ENCODE measurements around the gene DIS3L2. TPM values are rescaled to one million over a fixed set of nuclear protein-coding genes. Genes with fewer than 3 reads are reported as not detected.

Gene DIS3L2
- total and polyA plus RNA-seq, 3 experiments from 2014 or later, result 16.4 to 29.5 (median 28.6) TPM

DNA sequence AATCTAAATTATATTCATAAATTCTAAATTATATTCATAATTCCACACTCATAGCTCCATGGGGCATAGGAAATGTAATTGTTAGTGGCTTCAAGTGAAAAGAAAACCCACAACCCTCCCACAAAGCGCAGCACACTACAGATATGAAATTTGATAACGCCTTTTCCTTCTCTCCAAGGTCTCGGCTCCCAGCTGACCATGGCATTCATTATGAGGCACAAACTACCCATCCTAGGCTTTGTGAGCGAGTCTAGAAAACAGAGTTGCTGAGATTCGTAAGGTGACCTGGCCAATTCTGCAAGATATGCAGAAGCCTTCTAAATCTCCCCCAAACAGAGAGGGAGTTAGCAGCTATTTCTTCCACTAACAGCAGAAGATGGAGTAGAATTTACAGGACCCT is 40.7 kb upstream of the DIS3L2 start:
- CTCF ChIA-PET, result no interaction called here
- Mint-ChIP-seq H3K27me3 (peaks cover 18 to 34% of the 10 kb centered on the region in 2 donors), H3K36me3 (no peaks in the 10 kb centered on the region), H3K4me3 (no peak overlapping the region), H3K27ac (no peak overlapping the region), H3K9me3 (no peaks in the 10 kb centered on the region), H3K4me1 (peaks cover 0 to 8% (median 3%) of the 10 kb centered on the region in 3 donors)
- DNase-seq, result no peak
- POLR2A ChIA-PET, result no interaction called here
- no peak overlapping the region for H3K27ac ChIP-seq (ENCODE audit: low read depth, low read length)
- no peaks in the 10 kb centered on the region for H3K36me3 ChIP-seq (ENCODE audit: insufficient read depth, low read length)
- peaks cover 15% of the 10 kb centered on the region for H3K27me3 ChIP-seq (ENCODE audit: insufficient read depth, low read length, poor library complexity, severe bottlenecking)
- no peak overlapping the region for H3K4me3 ChIP-seq (ENCODE audit: low read length)
- no peaks in the 10 kb centered on the region for H3K9me3 ChIP-seq (ENCODE audit: low read length)
- peaks cover 9% of the 10 kb centered on the region for H3K4me1 ChIP-seq (ENCODE audit: insufficient read depth, low read length)

- Mint-ChIP-seq H3K4me3 (no peak overlapping the region), H3K36me3 (no peaks in the 10 kb centered on the region), H3K27me3 (peaks cover 23 to 42% of the 10 kb centered on the region in 2 donors), H3K4me1 (peaks cover 0 to 15% (median 10%) of the 10 kb centered on the region in 3 donors), H3K9me3 (no peaks in the 10 kb centered on the region), H3K27ac (no peak overlapping the region)
- H3K9me3 ChIP-seq (ENCODE audit: low read length), result no peaks in the 10 kb centered on the region
- H3K27me3 ChIP-seq (ENCODE audit: insufficient read depth, low read length, poor library complexity, severe bottlenecking), result peaks cover 28% of the 10 kb centered on the region
- ChIA-PET CTCF (interaction anchor here (1.0 to 3.8 kb wide), 4 partner anchors 11 to 517 kb away, joined by 3 to 26 read pairs (median 4); no protein-coding TSS in a partner anchor), POLR2A (no interaction called here)
- no peaks in the 10 kb centered on the region for H3K36me3 ChIP-seq (ENCODE audit: insufficient read depth, low read length)
- DNase-seq, result no peak
- no peak overlapping the region for H3K4me3 ChIP-seq (ENCODE audit: low read length)
- peaks cover 11% of the 10 kb centered on the region for H3K4me1 ChIP-seq (ENCODE audit: insufficient read depth, low read length)
- no peak overlapping the region for H3K27ac ChIP-seq (ENCODE audit: low read depth, low read length)
Measured at GRCh38 chr2:231922311-231923009, 39.1 kb upstream of the DIS3L2 start.

GRCh38 chr2:231923010-231923344 is 38.5 kb upstream of the DIS3L2 start:
- Histone ChIP-seq H3K4me1 (ENCODE audit: insufficient read depth, low read length) (peaks cover 11% of the 10 kb centered on the region), H3K36me3 (ENCODE audit: insufficient read depth, low read length) (no peaks in the 10 kb centered on the region), H3K9me3 (ENCODE audit: low read length) (no peaks in the 10 kb centered on the region), H3K4me3 (ENCODE audit: low read length) (no peak overlapping the region), H3K27me3 (ENCODE audit: insufficient read depth, low read length, poor library complexity, severe bottlenecking) (peaks cover 32% of the 10 kb centered on the region), H3K27ac (ENCODE audit: low read depth, low read length) (no peak overlapping the region)
- Mint-ChIP-seq H3K4me3 (no peak overlapping the region), H3K4me1 (peaks cover 0 to 17% (median 11%) of the 10 kb centered on the region in 3 donors), H3K9me3 (no peaks in the 10 kb centered on the region), H3K36me3 (no peaks in the 10 kb centered on the region), H3K27me3 (peaks cover 20 to 47% of the 10 kb centered on the region in 2 donors), H3K27ac (no peak overlapping the region)
- ChIA-PET CTCF (interaction anchor here (1.0 to 3.8 kb wide), 4 partner anchors 11 to 516 kb away, joined by 3 to 26 read pairs (median 4); no protein-coding TSS in a partner anchor), POLR2A (no interaction called here)
- DNase-seq, result no peak

GRCh38 chr2:231923951-231924888 is 37.3 kb upstream of the DIS3L2 start:
- peaks cover 0 to 17% (median 11%) of the 10 kb centered on the region in 3 donors for H3K4me1 Mint-ChIP-seq
- Histone ChIP-seq H3K4me1 (ENCODE audit: insufficient read depth, low read length) (peaks cover 11% of the 10 kb centered on the region), H3K9me3 (ENCODE audit: low read length) (no peaks in the 10 kb centered on the region), H3K27me3 (ENCODE audit: insufficient read depth, low read length, poor library complexity, severe bottlenecking) (peaks cover 37% of the 10 kb centered on the region), H3K36me3 (ENCODE audit: insufficient read depth, low read length) (no peaks in the 10 kb centered on the region), H3K27ac (ENCODE audit: low read depth, low read length) (no peak overlapping the region), H3K4me3 (ENCODE audit: low read length) (no peak overlapping the region)
- POLR2A ChIA-PET, result no interaction called here
- H3K9me3 Mint-ChIP-seq, result no peaks in the 10 kb centered on the region
- CTCF ChIA-PET, result interaction anchor here (1.0 to 3.8 kb wide), 10 partner anchors 8 to 520 kb away, joined by 3 to 26 read pairs (median 6); no protein-coding TSS in a partner anchor
- H3K27me3 Mint-ChIP-seq, result peaks cover 28 to 57% of the 10 kb centered on the region in 2 donors
- H3K4me3 Mint-ChIP-seq, result peak overlapping the region; percentile 23 to 84 (median 48)
- H3K36me3 Mint-ChIP-seq, result no peaks in the 10 kb centered on the region
- no peak for DNase-seq
- H3K27ac Mint-ChIP-seq, result no peak overlapping the region

- peaks cover 37% of the 10 kb centered on the region for H3K27me3 ChIP-seq (ENCODE audit: insufficient read depth, low read length, poor library complexity, severe bottlenecking)
- Mint-ChIP-seq H3K4me1 (peaks cover 0 to 17% (median 11%) of the 10 kb centered on the region in 3 donors), H3K9me3 (no peaks in the 10 kb centered on the region), H3K36me3 (no peaks in the 10 kb centered on the region), H3K27me3 (peaks cover 28 to 59% of the 10 kb centered on the region in 2 donors), H3K4me3 (peak overlapping the region in 5 of 7 donors; percentile 12 to 84 (median 48)), H3K27ac (no peak overlapping the region)
- H3K27ac ChIP-seq (ENCODE audit: low read depth, low read length), result no peak overlapping the region
- no peaks in the 10 kb centered on the region for H3K9me3 ChIP-seq (ENCODE audit: low read length)
- DNase-seq, result no peak
- no peaks in the 10 kb centered on the region for H3K36me3 ChIP-seq (ENCODE audit: insufficient read depth, low read length)
- peaks cover 11% of the 10 kb centered on the region for H3K4me1 ChIP-seq (ENCODE audit: insufficient read depth, low read length)
- no peak overlapping the region for H3K4me3 ChIP-seq (ENCODE audit: low read length)
- ChIA-PET POLR2A (no interaction called here), CTCF (interaction anchor here (0.8 to 3.8 kb wide), 11 partner anchors 9 to 519 kb away, joined by 3 to 26 read pairs (median 5); no protein-coding TSS in a partner anchor)
Measured at GRCh38 chr2:231924889-231925275, 36.6 kb upstream of the DIS3L2 start.

GRCh38 chr2:231925303-231926179 is 36.0 kb upstream of the DIS3L2 start:
- H3K36me3 ChIP-seq (ENCODE audit: insufficient read depth, low read length), result no peaks in the 10 kb centered on the region
- Mint-ChIP-seq H3K9me3 (no peaks in the 10 kb centered on the region), H3K4me3 (peak overlapping the region in 4 of 7 donors; percentile 26 to 59 (median 34)), H3K27ac (no peak overlapping the region), H3K36me3 (no peaks in the 10 kb centered on the region), H3K27me3 (peaks cover 28 to 59% of the 10 kb centered on the region in 2 donors), H3K4me1 (peaks cover 0 to 17% (median 11%) of the 10 kb centered on the region in 3 donors)
- peak overlapping the region; percentile 41 for H3K4me3 ChIP-seq (ENCODE audit: low read length)
- H3K27ac ChIP-seq (ENCODE audit: low read depth, low read length), result no peak overlapping the region
- peak; percentile 43 to 69 (median 58) for DNase-seq
- CTCF ChIA-PET, result interaction anchor here (0.8 to 3.8 kb wide), 14 partner anchors 10 to 519 kb away, joined by 3 to 26 read pairs (median 4); no protein-coding TSS in a partner anchor
- POLR2A ChIA-PET, result no interaction called here
- peaks cover 37% of the 10 kb centered on the region for H3K27me3 ChIP-seq (ENCODE audit: insufficient read depth, low read length, poor library complexity, severe bottlenecking)
- no peaks in the 10 kb centered on the region for H3K9me3 ChIP-seq (ENCODE audit: low read length)
- H3K4me1 ChIP-seq (ENCODE audit: insufficient read depth, low read length), result peaks cover 11% of the 10 kb centered on the region

DNA sequence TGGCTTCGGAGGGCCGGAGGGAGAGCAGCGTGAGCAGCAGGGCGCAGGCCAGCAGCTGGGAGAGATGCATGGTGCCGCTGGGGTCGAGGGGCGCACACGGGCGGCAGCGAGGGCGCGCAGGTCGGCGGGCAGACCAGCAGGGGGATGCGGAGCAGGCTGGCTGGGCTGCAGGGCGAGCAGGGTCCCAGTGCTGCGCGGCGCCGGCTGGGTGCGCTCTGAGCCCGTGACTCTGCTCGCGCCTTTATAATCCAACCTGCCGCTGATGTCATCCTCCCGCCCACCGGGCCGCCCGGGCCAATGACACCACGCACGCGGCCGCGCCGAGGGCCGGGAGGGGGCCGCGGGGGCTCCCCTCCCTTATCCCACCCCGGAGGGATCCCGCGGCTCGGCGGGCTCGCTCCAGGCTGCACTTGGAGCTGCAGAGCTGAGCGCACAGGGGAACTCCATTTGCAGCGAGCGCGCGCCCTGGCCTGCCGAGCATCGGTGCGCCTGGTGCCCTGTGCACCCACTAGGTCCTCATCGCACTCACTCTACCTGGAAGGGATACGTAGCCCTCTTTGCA is 35.3 kb upstream of the DIS3L2 start, which contains the start of gene NPPC:
Gene NPPC (minus strand): TSS at position 217 of the 562 bp plus-strand sequence. CDS start 147 bp downstream, at position 70.
- H3K9me3 Mint-ChIP-seq, result no peaks in the 10 kb centered on the region
- Histone ChIP-seq H3K9me3 (ENCODE audit: low read length) (no peaks in the 10 kb centered on the region), H3K4me1 (ENCODE audit: insufficient read depth, low read length) (peaks cover 11% of the 10 kb centered on the region), H3K4me3 (ENCODE audit: low read length) (peak within 1 kb of the TSS; percentile 41), H3K27ac (ENCODE audit: low read depth, low read length) (no peak within 1 kb of the TSS), H3K36me3 (ENCODE audit: insufficient read depth, low read length) (no peaks in the 10 kb centered on the region), H3K27me3 (ENCODE audit: insufficient read depth, low read length, poor library complexity, severe bottlenecking) (peaks cover 37% of the 10 kb centered on the region)
- ChIA-PET POLR2A (no interaction called here), CTCF (interaction anchor here (0.9 to 3.8 kb wide), 6 partner anchors 11 to 402 kb away, joined by 3 to 26 read pairs (median 3); no protein-coding TSS in a partner anchor)
- peaks cover 0 to 17% (median 11%) of the 10 kb centered on the region in 3 donors for H3K4me1 Mint-ChIP-seq
- H3K27me3 Mint-ChIP-seq, result peaks cover 28 to 55% of the 10 kb centered on the region in 2 donors
- peak within 1 kb of the TSS in 6 of 7 donors; percentile 38 to 65 (median 58) for H3K4me3 Mint-ChIP-seq
- H3K36me3 Mint-ChIP-seq, result no peaks in the 10 kb centered on the region
- no peak within 1 kb of the TSS for H3K27ac Mint-ChIP-seq
- peak in 3 of 5 donors; percentile 8 to 68 (median 15) for DNase-seq

All from CD8-positive, alpha-beta memory T cell (primary cell).